Measurements from ENCODE around the gene NINJ2. TPM values are rescaled to one million over a fixed set of nuclear protein-coding genes. Genes with fewer than 3 reads are reported as not detected.

The NINJ2 gene
- total RNA-seq, 1 experiment from 2014 or later, result 0.24 TPM

GRCh38 chr12:627285-627684, 36.0 kb downstream of the NINJ2 start:
- Histone ChIP-seq H3K27ac (ENCODE audit: insufficient read length, low read depth, low read length) (no peak overlapping the region), H3T11ph (ENCODE audit: low read length) (no peak overlapping the region), H3K56ac (ENCODE audit: insufficient read length, low read depth, low read length) (no peak overlapping the region), H3K79me2 (ENCODE audit: insufficient read depth, low read length) (no peaks in the 10 kb centered on the region), H3K27me3 (ENCODE audit: insufficient read depth, low read length) (no peaks in the 10 kb centered on the region; the same call in 1 of the 2 replicates), H2BK12ac (ENCODE audit: insufficient read length, low read depth, low read length) (no peak overlapping the region), H3K23me2 (ENCODE audit: insufficient read length, low read depth, low read length, poor library complexity, severe bottlenecking) (no peaks in the 10 kb centered on the region), H3K18ac (ENCODE audit: insufficient read length, low read depth, low read length) (no peak overlapping the region), H2BK15ac (ENCODE audit: low read depth, low read length) (no peak overlapping the region), H3K4me2 (ENCODE audit: insufficient read depth, insufficient read length, low read length) (no peak overlapping the region), H2AFZ (ENCODE audit: low read length) (no peak overlapping the region), H3K4ac (ENCODE audit: low read depth, low read length) (no peak overlapping the region), H4K5ac (ENCODE audit: insufficient read length, low read depth, low read length) (no peak overlapping the region), H4K91ac (ENCODE audit: insufficient read length, low read depth, low read length) (no peak overlapping the region), H3K14ac (ENCODE audit: insufficient read depth, low read length) (no peak overlapping the region), H3K9me3 (ENCODE audit: control insufficient read depth, low read depth, low read length) (no peaks in the 10 kb centered on the region), H2BK5ac (ENCODE audit: insufficient read length, low read length) (no peak overlapping the region), H3K23ac (ENCODE audit: insufficient read length, low read depth, low read length) (no peak overlapping the region), H2BK20ac (ENCODE audit: low read depth, low read length, poor library complexity, severe bottlenecking) (no peak overlapping the region), H3K79me1 (ENCODE audit: insufficient read depth, low read depth, low read length, poor library complexity, severe bottlenecking) (no peaks in the 10 kb centered on the region), H4K20me1 (ENCODE audit: control insufficient read depth, insufficient read depth, insufficient read length) (no peaks in the 10 kb centered on the region), H3K4me1 (ENCODE audit: insufficient read depth, low read length) (peaks cover 13% of the 10 kb centered on the region; the same call in 1 of the 2 replicates), H3K9ac (ENCODE audit: extremely low read depth, insufficient read length, low read length) (no peak overlapping the region), H4K8ac (replicated peaks; ENCODE audit: insufficient read length, low read depth, low read length) (no peak overlapping the region), H2AK5ac (ENCODE audit: insufficient read length, low read length) (no peak overlapping the region), H2BK120ac (ENCODE audit: low read depth, low read length, poor library complexity, severe bottlenecking) (no peak overlapping the region)
- Mint-ChIP-seq H3K27me3 (ENCODE audit: low read depth) (peaks cover 19% of the 10 kb centered on the region), H3K4me3 (no peak overlapping the region), H3K4me1 (peaks cover 49 to 54% of the 10 kb centered on the region in 2 experiments), H3K36me3 (ENCODE audit: insufficient read depth in 1 of 3, low read depth in 3 of 3) (no peaks in the 10 kb centered on the region), H3K27ac (no peak overlapping the region), H3K9me3 (no peaks in the 10 kb centered on the region; a peak in 1 of 5 replicates)
- no peak for TF ChIP-seq CTCF (conservative IDR thresholded peaks at IDR 0.05)
- WGBS (ENCODE audit: extremely low coverage, insufficient read length, low lambda C conversion rate), result no CpG with 5 or more reads among the region's 4 CpGs
- DNase-seq, result no peak

Data from H9 (cell line).